ENCODE results near the gene BCS1L.

- TF ChIP-seq CTCF (IDR thresholded peaks at IDR 0.05) (no peak), POLR2A (IDR thresholded peaks at IDR 0.05) (no peak)
Measured at GRCh38 chr2:218708086-218708485, 48.6 kb downstream of the BCS1L start.

All from adrenal gland (tissue), 5 donors.